ENCODE results near the gene KCTD13.
"Not testable (repeated sequence)": the region's sequence is repeated elsewhere in the genome, so short reads cannot be mapped to it uniquely, and the experiment has no call there.

The KCTD13 gene

GRCh38 chr16:29906520-29907244 lies 19.3 kb downstream of the KCTD13 start:
- DNase-seq: no peak

DNA sequence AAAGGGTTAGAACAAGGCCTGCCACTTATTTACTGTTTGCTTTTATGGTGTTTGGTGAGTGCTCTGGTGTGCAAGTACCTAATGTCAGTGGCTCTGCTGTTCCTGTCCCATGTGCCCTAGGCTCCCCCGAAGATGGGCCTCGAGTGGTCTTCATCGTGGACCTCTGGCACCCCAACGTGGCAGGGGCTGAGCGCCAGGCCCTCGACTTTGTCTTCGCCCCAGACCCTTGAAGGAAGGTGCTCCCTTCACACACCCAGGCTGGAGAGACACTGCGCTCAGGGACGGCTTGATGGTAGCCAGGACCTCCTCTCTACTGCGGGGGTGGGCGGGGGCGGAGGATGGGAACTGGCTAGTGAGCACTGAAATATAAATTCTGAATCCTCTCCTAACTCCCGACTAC lies 20.4 kb downstream of the KCTD13 start:
- no peak for DNase-seq

DNA sequence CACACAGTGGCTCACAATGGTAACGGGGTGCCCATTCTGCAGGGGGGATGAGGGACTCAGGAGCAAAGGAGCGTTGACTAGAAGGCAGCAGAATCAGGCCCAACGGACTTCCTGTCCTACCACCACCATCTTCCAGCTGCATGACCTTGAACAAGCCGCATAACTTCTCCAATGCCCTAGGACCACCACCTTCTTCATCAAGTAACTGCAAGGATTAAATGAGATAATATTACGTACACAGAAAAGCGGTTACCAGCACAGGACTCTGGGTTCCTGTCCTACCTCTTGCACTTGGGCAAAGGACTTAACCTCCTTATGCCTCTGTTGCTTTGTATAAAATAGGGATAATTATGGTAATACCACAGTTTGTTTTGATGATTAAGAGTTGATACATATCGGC lies 21.1 kb downstream of the KCTD13 start:
- no peak for DNase-seq

DNA sequence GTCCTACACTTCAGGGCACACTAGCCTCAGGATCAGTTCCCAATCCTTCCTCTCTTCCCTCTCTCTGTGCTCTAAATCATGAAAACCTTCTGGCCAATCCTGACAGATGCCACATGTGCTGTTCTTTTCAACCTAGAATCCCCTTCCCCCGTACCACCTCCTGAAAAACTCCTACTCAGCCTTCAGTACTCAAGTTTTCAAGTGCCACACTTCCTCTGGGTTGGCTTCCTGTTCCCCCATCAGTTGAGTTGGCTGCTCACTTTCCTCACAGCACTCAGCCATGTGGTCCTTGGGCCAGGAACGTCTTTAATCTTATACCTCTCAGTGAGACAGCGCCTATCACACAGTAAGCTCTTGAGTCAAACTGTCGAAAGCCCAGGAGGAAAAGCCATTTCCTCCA lies 22.4 kb downstream of the KCTD13 start:
- peak in 2 of 3 donors; percentile 22 to 24 for DNase-seq

DNA sequence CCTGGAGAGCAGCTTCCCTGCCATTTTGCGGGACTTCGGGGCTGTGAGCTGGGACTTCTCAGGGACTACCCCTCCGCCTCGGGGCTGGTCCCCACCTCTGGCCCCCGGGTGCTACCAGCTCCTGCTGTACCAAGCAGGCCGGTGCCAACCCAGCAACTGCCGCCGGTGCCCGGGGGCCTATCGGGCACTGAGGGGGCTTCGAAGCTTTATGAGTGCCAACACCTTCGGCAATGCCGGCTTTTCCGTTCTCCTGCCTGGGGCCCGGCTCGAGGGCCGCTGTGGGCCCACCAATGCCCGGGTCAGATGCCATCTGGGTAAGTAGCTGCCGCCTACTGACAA lies 24.4 kb downstream of the KCTD13 start:
- DNase-seq: no peak

DNA sequence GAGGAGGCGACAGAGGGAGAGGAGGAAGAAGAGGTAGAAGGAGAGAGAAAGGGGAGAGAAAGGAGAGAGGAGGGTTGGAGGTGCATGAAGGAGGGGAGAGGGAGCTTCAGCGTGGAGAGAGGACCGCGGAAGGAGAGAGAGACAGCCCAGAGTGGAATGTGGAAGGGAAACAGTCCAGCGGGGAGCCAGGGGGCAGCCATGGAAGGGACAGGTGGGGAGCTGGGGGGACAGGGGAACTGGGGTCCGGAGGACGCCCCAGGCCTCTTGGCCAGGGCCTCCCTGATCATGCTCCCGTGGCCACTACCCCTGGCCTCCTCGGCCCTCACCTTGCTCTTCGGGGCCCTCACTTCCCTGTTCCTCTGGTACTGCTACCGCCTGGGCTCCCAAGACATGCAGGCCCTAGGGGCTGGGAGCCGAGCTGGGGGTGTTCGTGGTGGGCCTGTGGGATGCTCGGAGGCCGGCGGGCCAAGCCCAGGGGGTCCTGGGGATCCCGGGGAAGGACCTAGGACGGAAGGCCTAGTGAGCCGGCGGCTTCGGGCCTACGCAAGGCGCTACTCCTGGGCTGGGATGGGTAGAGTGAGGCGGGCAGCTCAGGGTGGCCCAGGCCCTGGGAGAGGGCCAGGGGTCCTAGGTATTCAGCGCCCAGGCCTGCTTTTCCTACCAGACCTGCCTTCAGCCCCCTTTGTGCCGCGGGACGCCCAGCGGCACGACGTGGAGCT lies 25.0 kb downstream of the KCTD13 start:
- no peak for DNase-seq

DNA sequence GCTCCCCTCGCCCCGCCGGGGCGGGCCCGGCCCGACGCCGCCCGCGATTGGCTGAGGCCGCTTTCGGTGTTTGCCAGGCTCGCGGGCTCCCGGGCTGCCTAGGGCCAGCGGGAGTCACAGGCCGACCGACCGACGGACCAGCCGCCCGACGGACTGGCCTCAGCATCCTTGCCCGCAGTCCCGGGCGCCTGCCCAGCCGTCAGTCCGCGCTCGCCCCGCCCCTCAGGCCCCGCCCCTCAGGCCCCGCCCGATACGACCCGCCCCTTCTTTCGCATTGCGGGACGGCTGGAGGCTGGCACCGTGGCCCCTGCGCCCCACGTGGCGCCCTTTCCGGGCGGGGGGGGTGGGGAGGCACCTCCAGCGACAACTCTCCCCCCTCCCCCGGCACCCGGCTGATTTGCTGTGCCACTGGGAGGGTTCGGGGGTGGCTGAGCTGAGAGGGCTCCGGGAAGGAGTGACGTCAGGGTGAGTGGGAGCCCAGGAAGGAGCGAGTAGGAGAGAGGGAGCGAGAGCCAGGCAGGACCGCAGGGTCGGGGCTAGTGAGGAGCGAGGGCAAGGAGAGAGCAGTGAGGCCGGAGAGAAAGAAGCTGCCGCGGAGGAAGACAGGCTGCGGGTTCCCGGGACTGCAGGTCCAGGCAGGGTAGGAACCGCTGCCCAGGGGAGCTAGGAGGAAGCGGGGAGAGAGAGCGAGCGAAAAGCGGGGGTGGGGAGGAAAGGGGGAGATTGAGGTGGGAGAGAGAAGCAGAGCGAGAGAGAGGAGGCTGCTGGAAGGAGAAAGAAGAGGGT lies 25.7 kb downstream of the KCTD13 start, which contains the start of gene ASPHD1:
TSS of gene ASPHD1 (plus strand) at position 387 of the 786 bp plus-strand sequence. CDS start 484 bp downstream, outside the sequence.
- peak; percentile 88 to 95 (median 90) for DNase-seq

GRCh38 chr16:29899516-29900101 lies 26.4 kb downstream of the KCTD13 start, which contains the start of gene SEZ6L2:
TSS of gene SEZ6L2 (minus strand) at chr16:29899550. CDS start at chr16:29899019, 531 bp downstream.
- peak; percentile 58 to 87 (median 74) for DNase-seq

GRCh38 chr16:29898804-29899515 lies 27.1 kb downstream of the KCTD13 start:
- peak; percentile 20 to 50 (median 34) for DNase-seq

DNA sequence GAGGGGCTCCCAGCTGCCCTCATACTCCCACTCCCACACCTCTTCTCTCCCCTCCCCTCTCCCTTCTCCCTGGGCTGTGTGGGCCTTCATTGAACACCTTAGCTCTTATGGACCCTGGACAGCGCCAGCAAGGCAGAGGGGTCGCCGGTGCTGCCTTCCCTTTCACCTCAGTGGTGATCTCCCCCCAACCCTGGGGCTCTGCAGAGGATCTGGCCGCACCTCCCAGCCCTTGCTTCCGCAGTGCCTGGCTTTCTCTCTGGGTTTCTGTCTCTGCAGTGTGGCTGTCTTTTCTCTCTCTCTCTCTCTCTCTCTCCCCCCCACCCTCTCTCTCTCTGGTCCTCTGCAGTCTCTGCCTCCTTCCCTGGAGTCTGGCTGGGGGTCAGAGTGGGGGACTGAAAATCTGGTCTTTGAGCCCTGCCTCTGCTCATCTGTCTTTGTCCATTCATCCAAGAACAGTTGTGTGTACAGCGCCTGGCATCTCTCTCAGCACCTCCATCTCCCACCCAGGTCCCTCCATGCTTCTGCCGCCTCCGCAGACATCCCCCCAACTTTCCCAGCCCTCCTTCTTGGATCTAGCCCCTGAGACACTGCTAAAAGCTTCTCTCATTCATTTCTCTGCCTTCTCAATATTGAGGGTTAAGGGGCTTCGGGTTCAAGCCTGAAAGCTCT lies 27.8 kb downstream of the KCTD13 start:
- no peak for DNase-seq

- DNase-seq: no peak
Measured at GRCh38 chr16:29897333-29897732, 28.7 kb downstream of the KCTD13 start.

GRCh38 chr16:29896841-29897240 lies 29.2 kb downstream of the KCTD13 start:
- DNase-seq: no peak

DNA sequence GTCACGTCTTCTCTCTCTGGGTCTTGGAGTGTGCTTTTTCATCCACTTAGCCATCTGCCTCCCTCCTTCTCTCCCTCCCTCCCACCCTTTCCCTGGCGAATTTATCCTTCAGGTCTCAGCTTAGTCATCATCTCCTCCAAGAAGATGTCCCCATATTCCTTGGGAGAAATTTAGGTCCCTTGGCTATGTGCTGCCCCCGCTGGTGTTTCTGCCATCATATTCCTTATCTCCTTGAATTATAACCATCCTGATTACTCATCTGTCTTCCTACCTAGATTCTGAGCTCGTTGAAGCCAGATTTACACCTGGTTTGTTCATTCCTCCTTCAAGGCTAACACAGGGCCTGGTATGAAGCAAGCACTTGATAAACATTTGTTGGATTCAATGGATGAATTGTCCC lies 31.7 kb downstream of the KCTD13 start:
- no peak for DNase-seq

- DNase-seq: no peak
Measured at GRCh38 chr16:29893553-29893952, 32.5 kb downstream of the KCTD13 start.

DNA sequence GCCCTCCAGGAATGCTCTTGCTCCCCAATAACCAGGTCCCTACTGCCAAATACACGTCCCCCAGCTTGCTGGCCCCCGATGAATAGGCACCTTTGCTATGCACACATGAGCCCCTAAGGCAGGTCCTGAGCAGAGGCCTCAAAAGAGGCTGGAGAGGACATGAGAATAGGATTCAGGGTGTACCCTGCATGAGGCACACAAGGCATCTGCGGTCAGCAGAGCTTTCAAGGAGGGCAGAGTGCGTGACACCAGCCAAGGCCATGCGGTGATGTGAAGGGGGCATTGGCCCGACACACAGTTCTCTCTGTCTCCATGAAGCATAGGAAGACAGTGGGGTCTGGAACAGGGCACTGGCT lies 33.6 kb downstream of the KCTD13 start:
- no peak for DNase-seq

GRCh38 chr16:29891525-29892457 lies 34.2 kb downstream of the KCTD13 start:
- peak; percentile 70 to 75 (median 73) for DNase-seq

GRCh38 chr16:29889372-29889771 lies 36.7 kb downstream of the KCTD13 start:
- not testable (repeated sequence) for DNase-seq

- no peak for DNase-seq
Measured at GRCh38 chr16:29883987-29884386, 42.0 kb downstream of the KCTD13 start.

GRCh38 chr16:29881050-29881449 lies 45.0 kb downstream of the KCTD13 start:
- DNase-seq: no peak

DNA sequence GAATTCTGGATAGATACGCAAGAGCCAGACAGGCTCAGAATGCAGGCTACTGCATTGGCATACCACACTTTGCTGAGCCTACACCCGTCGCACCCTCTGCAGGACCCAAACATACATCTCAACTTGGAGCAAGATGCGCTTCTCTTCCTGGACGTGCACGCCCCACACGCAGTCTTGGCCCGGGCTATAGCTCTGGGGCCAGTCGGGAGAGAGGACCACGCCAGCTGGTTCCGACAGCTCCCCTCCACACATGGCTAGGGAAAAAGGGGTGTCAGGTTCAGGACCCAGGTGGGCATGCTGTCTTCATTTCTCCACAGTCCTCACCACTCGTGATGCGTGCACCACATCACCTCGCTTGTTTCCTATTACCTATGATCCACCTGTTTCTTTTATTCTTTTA lies 47.9 kb downstream of the KCTD13 start:
- DNase-seq: no peak
